ENCODE results near the gene ZNF777. TPM values are rescaled to one million over a fixed set of nuclear protein-coding genes. Genes with fewer than 3 reads are reported as not detected.
"Not testable (repeated sequence)": the region's sequence is repeated elsewhere in the genome, so short reads cannot be mapped to it uniquely, and the experiment has no call there.

Gene ZNF777
- total and polyA plus RNA-seq, 8 donors = 1.2 to 15.2 (median 5.3) TPM

DNA sequence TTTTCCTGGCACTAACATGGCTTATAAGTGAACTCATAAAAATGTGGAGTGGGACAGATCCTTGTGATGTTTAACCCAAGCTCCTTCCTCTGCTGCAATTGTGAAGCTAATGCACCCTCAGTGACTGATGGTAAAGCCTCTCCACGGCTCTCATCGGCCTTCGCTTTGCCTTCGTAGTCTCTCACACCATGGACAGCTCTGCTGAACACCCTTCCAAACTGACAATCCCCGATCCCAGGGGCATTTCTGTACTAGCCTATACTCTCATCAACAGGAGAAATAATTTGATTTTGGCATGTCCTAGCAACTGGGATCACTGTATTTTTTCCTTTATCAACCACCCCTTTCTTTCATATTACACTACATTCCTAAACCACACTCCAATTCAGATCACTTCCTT lies 6.1 kb downstream of the ZNF777 start:
- WGBS, 5 donors = 93 to 98% (median 93%) methylated on average over 5 of the region's 5 CpGs
- no peak overlapping the region for H3K4me3 ChIP-seq
- H3K36me3 ChIP-seq = peaks cover 42 to 71% (median 69%) of the 10 kb centered on the region in 4 donors
- H3K9me3 ChIP-seq = no peaks in the 10 kb centered on the region
- H3K27ac ChIP-seq = no peak overlapping the region
- intact Hi-C loops (cut with DNase I; ENCODE audit: low total_unique reads) = no loop called here
- no peaks in the 10 kb centered on the region for H3K27me3 ChIP-seq
- no peak for TF ChIP-seq POLR2A (IDR thresholded peaks at IDR 0.05)
- TF ChIP-seq POLR2AphosphoS5 (IDR thresholded peaks at IDR 0.05) = no peak
- H3K4me1 ChIP-seq = peaks cover 10 to 32% (median 22%) of the 10 kb centered on the region in 4 donors
- no peak for DNase-seq

DNA sequence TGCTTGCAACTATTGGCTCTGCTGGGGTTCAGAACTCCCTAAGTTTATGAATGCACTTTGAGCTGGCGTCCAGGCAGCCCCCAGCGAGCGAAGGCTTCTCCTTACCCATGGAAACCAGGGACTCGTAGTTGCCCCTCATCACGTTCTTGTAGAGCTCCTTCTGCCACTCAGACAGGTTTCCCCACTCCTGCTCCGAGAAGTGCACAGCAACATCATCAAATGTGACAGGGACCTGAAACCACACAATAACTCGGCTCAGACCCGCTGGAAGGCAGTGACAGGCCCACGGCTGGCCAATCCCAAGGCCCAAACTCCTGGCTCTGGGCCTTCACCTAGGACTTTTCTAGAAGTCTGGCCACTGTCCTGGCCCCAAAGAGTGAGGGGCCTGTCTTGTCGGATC lies 6.9 kb downstream of the ZNF777 start:
- intact Hi-C loops (cut with DNase I; ENCODE audit: low total_unique reads) = no loop called here
- H3K27me3 ChIP-seq = no peaks in the 10 kb centered on the region
- H3K9me3 ChIP-seq = no peaks in the 10 kb centered on the region
- no peak for DNase-seq
- whole genome bisulfite sequencing, 5 donors = 94 to 96% (median 95%) methylated on average over 7 to 10 of the region's 10 CpGs
- H3K27ac ChIP-seq = no peak overlapping the region
- TF ChIP-seq POLR2AphosphoS5 (IDR thresholded peaks at IDR 0.05) (no peak), EP300 (IDR thresholded peaks at IDR 0.05) (no peak), POLR2A (IDR thresholded peaks at IDR 0.05) (no peak)
- TF ChIP-seq, protein P1, sequence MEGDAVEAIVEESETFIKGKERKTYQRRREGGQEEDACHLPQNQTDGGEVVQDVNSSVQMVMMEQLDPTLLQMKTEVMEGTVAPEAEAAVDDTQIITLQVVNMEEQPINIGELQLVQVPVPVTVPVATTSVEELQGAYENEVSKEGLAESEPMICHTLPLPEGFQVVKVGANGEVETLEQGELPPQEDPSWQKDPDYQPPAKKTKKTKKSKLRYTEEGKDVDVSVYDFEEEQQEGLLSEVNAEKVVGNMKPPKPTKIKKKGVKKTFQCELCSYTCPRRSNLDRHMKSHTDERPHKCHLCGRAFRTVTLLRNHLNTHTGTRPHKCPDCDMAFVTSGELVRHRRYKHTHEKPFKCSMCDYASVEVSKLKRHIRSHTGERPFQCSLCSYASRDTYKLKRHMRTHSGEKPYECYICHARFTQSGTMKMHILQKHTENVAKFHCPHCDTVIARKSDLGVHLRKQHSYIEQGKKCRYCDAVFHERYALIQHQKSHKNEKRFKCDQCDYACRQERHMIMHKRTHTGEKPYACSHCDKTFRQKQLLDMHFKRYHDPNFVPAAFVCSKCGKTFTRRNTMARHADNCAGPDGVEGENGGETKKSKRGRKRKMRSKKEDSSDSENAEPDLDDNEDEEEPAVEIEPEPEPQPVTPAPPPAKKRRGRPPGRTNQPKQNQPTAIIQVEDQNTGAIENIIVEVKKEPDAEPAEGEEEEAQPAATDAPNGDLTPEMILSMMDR (IDR thresholded peaks at IDR 0.05) = no peak
- H3K4me3 ChIP-seq = no peak overlapping the region
- H3K36me3 ChIP-seq = peaks cover 50 to 79% (median 77%) of the 10 kb centered on the region in 4 donors
- H3K4me1 ChIP-seq = peaks cover 4 to 26% (median 15%) of the 10 kb centered on the region in 4 donors

DNA sequence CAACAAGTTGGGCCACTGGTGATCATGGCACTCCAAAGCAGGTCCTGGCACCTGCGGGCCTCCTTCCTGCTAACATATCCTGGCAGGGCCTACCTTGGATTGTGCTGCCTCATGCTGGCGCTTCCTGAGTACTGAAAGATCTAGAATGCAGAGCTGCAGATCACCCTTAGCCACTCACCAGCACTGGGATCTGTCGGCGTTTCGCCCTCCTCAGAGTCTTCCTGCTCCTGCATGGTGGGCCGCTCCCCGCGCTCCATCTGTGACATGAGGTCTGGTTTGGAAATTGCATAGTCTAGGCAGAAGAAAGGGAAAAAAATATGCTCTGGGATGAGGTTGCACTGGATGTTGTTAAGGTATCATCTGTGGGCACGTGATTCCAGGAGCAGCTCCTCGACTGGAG lies 10.0 kb downstream of the ZNF777 start:
- H3K4me3 ChIP-seq = no peak overlapping the region
- DNase-seq = no peak
- H3K9me3 ChIP-seq = no peaks in the 10 kb centered on the region
- intact Hi-C loops (cut with DNase I; ENCODE audit: low total_unique reads) = no loop called here
- no peaks in the 10 kb centered on the region for H3K27me3 ChIP-seq
- WGBS, 5 donors = 91 to 98% (median 96%) methylated on average over 10 of the region's 10 CpGs
- no peak overlapping the region for H3K27ac ChIP-seq
- no peaks in the 10 kb centered on the region for H3K4me1 ChIP-seq
- H3K36me3 ChIP-seq = peaks cover 71 to 99% (median 96%) of the 10 kb centered on the region in 4 donors
- TF ChIP-seq POLR2A (IDR thresholded peaks at IDR 0.05) (no peak), POLR2AphosphoS5 (IDR thresholded peaks at IDR 0.05) (no peak), EP300 (IDR thresholded peaks at IDR 0.05) (no peak)
- TF ChIP-seq, protein P1 (IDR thresholded peaks at IDR 0.05) = no peak

DNA sequence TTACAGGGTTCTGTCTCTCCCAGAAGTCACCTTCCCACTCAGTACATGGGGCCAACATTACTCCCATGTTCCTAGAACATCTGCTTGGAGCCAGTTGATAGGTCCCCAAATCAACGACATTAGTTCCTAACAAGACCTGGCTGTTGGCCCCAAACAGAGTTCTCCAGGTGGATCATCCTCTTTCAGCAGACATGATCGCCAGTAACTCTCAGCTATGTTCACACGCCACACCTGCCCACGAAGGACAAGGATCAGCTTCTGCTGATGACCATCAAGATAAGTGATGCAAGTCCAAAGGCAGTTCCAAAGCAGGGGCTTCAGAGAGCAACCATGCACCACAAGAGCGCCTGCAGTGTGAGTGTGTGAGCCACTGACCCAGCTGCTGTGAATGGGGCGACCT lies 11.0 kb downstream of the ZNF777 start:
- Histone ChIP-seq H3K4me1 (no peaks in the 10 kb centered on the region), H3K27me3 (no peaks in the 10 kb centered on the region), H3K9me3 (no peaks in the 10 kb centered on the region), H3K27ac (no peak overlapping the region), H3K36me3 (peaks cover 67 to 99% (median 96%) of the 10 kb centered on the region in 4 donors), H3K4me3 (no peak overlapping the region)
- intact Hi-C loops (cut with DNase I; ENCODE audit: low total_unique reads) = no loop called here
- 92 to 98% (median 97%) methylated on average over 5 to 6 of the region's 6 CpGs for WGBS, 5 donors
- DNase-seq = no peak
- no peak for TF ChIP-seq POLR2AphosphoS5 (IDR thresholded peaks at IDR 0.05)
- TF ChIP-seq, protein P1 (IDR thresholded peaks at IDR 0.05) = no peak
- no peak for TF ChIP-seq EP300 (IDR thresholded peaks at IDR 0.05)
- no peak for TF ChIP-seq POLR2A (IDR thresholded peaks at IDR 0.05)

DNA sequence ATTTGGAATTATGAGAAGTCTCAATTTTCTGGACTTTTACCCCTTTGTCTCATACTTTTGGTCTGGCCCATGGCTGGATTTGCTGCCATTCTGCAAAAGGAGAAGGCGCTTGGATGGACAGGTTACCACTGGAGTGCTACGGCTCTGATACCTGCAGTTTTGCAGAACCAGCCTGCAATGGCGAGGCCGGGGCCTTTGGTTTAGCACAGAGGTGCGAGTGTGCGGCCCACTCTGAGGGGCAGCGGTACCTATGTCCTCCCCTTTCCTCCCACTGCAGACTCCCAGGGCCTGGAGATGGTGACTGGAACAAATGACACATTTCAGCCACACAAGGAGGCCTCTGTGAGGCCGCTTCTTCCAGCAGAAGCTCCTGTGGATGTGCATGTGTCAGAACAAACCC lies 11.9 kb downstream of the ZNF777 start:
- TF ChIP-seq, protein P1 (IDR thresholded peaks at IDR 0.05) = no peak
- no peak for TF ChIP-seq POLR2AphosphoS5 (IDR thresholded peaks at IDR 0.05)
- TF ChIP-seq POLR2A (IDR thresholded peaks at IDR 0.05) = no peak
- TF ChIP-seq EP300 (IDR thresholded peaks at IDR 0.05) = no peak
- no peaks in the 10 kb centered on the region for H3K27me3 ChIP-seq
- DNase-seq = no peak
- H3K4me3 ChIP-seq = no peak overlapping the region
- WGBS, 5 donors = 85 to 99% (median 93%) methylated on average over 8 of the region's 8 CpGs
- intact Hi-C loops (cut with DNase I; ENCODE audit: low total_unique reads) = no loop called here
- H3K27ac ChIP-seq = no peak overlapping the region
- H3K4me1 ChIP-seq = no peaks in the 10 kb centered on the region
- H3K9me3 ChIP-seq = no peaks in the 10 kb centered on the region
- peaks cover 59 to 99% (median 96%) of the 10 kb centered on the region in 4 donors for H3K36me3 ChIP-seq

DNA sequence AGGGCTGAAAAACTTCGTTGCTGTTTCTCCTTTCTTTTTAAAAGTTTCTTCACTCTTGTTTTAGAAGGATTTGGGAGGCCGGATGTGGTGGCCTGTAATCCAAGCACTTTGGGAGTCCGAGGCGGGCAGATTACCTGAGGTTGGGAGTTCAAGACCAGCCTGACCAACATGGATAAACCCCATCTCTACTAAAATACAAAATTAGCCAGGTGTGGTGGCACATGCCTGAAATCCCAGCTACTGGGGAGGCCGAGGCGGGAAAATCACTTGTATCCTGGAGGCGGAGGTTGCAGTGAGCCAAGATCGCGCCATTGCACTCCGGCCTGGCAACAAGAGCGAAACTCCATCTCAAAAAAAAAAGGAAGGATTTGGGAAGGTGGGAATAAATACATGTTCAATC lies 14.8 kb downstream of the ZNF777 start:
- H3K4me1 ChIP-seq; H3K9me3 ChIP-seq; H3K27ac ChIP-seq; H3K27me3 ChIP-seq; intact Hi-C loops (cut with DNase I; ENCODE audit: low total_unique reads); H3K4me3 ChIP-seq; DNase-seq: not testable (repeated sequence)
- H3K36me3 ChIP-seq = peaks cover 45 to 82% (median 74%) of the 10 kb centered on the region in 4 donors
- WGBS, 5 donors = 95 to 98% (median 97%) methylated on average over 11 of the region's 11 CpGs
